ENCODE results near the gene PRKCZ. TPM values are rescaled to one million over a fixed set of nuclear protein-coding genes. Genes with fewer than 3 reads are reported as not detected.

PRKCZ gene
- total and polyA plus RNA-seq, 2 donors (not counting 1 experiment from before 2014, with no cell fraction given) = 1.6 to 2.0 TPM

DNA sequence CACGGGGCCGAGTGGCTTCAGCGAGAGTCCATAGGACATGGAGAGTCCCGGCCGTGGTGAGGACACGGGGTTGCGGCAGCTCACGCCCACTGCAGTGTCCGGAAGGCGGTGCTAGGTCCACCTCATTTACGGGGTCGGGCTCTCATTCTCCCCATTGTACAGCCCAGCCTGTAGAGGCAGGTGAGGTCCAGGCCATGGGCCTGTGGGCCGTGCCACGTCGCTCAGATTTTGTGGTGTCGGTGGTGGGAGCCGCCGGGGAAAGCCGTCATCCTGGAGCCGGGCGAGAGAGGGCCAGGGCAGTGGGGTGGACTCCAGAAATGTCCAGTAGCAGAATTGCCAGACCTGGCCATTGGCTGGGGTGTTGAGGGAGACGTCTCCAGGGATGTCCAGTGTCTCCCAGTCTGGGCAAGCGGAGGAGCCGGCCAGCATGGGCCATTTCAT is 59.4 kb downstream of the PRKCZ start:
- H3K4me3 ChIP-seq (replicated peaks in 1 of 4; ENCODE audit: control extremely low read depth in 1 of 4, insufficient read depth in 1 of 4, low read depth in 3 of 4, low read length in 4 of 4) = no peak overlapping the region
- H3K4me2 ChIP-seq (ENCODE audit: extremely low read depth, insufficient read depth, low read length) = no peak overlapping the region
- no peaks in the 10 kb centered on the region for H3K79me2 ChIP-seq (ENCODE audit: control insufficient read depth, insufficient read depth, low read length)
- H2AFZ ChIP-seq (ENCODE audit: low read length) = no peak overlapping the region
- H3K36me3 ChIP-seq (ENCODE audit: control insufficient read depth, insufficient read depth, low read length) = no peaks in the 10 kb centered on the region
- H3K27ac ChIP-seq (ENCODE audit: insufficient read depth, low read length) = no peak overlapping the region
- H3K9ac ChIP-seq (ENCODE audit: insufficient read depth, low read length) = no peak overlapping the region
- no peaks in the 10 kb centered on the region for H3K4me1 ChIP-seq (ENCODE audit: control insufficient read depth, extremely low read depth, insufficient read depth, low read length)
- H3K27me3 ChIP-seq (ENCODE audit: control insufficient read depth, insufficient read depth, low read length) = no peaks in the 10 kb centered on the region
- H3K9me3 ChIP-seq (ENCODE audit: control insufficient read depth, insufficient read depth, low read depth, low read length) = no peaks in the 10 kb centered on the region
- TF ChIP-seq CTCF (conservative IDR thresholded peaks at IDR 0.05 in 1 of 2, IDR thresholded peaks at IDR 0.05 in 1 of 2; ENCODE audit: low read depth in 1 of 2, low read length in 2 of 2) (no peak), EZH2 (IDR thresholded peaks at IDR 0.05; ENCODE audit: low read length, missing control alignments) (no peak)
- no peak for DNase-seq (ENCODE audit: low read depth in 2 of 2)
- no peaks in the 10 kb centered on the region for H4K20me1 ChIP-seq (ENCODE audit: control insufficient read depth, extremely low read depth, insufficient read depth, low read length)

- TF ChIP-seq CTCF (conservative IDR thresholded peaks at IDR 0.05 in 1 of 2, IDR thresholded peaks at IDR 0.05 in 1 of 2; ENCODE audit: low read depth in 1 of 2, low read length in 2 of 2) (no peak), EZH2 (IDR thresholded peaks at IDR 0.05; ENCODE audit: low read length, missing control alignments) (no peak)
- Histone ChIP-seq H3K27me3 (ENCODE audit: control insufficient read depth, insufficient read depth, low read length) (no peaks in the 10 kb centered on the region), H3K4me2 (ENCODE audit: extremely low read depth, insufficient read depth, low read length) (no peak overlapping the region), H3K4me1 (ENCODE audit: control insufficient read depth, extremely low read depth, insufficient read depth, low read length) (no peaks in the 10 kb centered on the region), H4K20me1 (ENCODE audit: control insufficient read depth, extremely low read depth, insufficient read depth, low read length) (no peaks in the 10 kb centered on the region), H3K36me3 (ENCODE audit: control insufficient read depth, insufficient read depth, low read length) (no peaks in the 10 kb centered on the region), H3K4me3 (replicated peaks in 1 of 4; ENCODE audit: control extremely low read depth in 1 of 4, insufficient read depth in 1 of 4, low read depth in 3 of 4, low read length in 4 of 4) (no peak overlapping the region), H3K9ac (ENCODE audit: insufficient read depth, low read length) (no peak overlapping the region), H3K9me3 (ENCODE audit: control insufficient read depth, insufficient read depth, low read depth, low read length) (no peaks in the 10 kb centered on the region), H3K27ac (ENCODE audit: insufficient read depth, low read length) (no peak overlapping the region), H3K79me2 (ENCODE audit: control insufficient read depth, insufficient read depth, low read length) (no peaks in the 10 kb centered on the region), H2AFZ (ENCODE audit: low read length) (no peak overlapping the region)
- DNase-seq (ENCODE audit: low read depth in 2 of 2) = no peak
These were observed 60.1 kb downstream of the PRKCZ start for GRCh38 chr1:2110191-2110737.

GRCh38 chr1:2110738-2111673 is 60.8 kb downstream of the PRKCZ start:
- no peaks in the 10 kb centered on the region for H4K20me1 ChIP-seq (ENCODE audit: control insufficient read depth, extremely low read depth, insufficient read depth, low read length)
- TF ChIP-seq CTCF (conservative IDR thresholded peaks at IDR 0.05 in 1 of 2, IDR thresholded peaks at IDR 0.05 in 1 of 2; ENCODE audit: low read depth in 1 of 2, low read length in 2 of 2) (no peak), EZH2 (IDR thresholded peaks at IDR 0.05; ENCODE audit: low read length, missing control alignments) (no peak)

More at GRCh38 chr1:2110738-2111673, 60.8 kb downstream of the PRKCZ start:
- no peaks in the 10 kb centered on the region for H3K36me3 ChIP-seq (ENCODE audit: control insufficient read depth, insufficient read depth, low read length)
- H3K4me3 ChIP-seq (replicated peaks in 1 of 4; ENCODE audit: control extremely low read depth in 1 of 4, insufficient read depth in 1 of 4, low read depth in 3 of 4, low read length in 4 of 4) = no peak overlapping the region
- no peaks in the 10 kb centered on the region for H3K79me2 ChIP-seq (ENCODE audit: control insufficient read depth, insufficient read depth, low read length)
- no peaks in the 10 kb centered on the region for H3K4me1 ChIP-seq (ENCODE audit: control insufficient read depth, extremely low read depth, insufficient read depth, low read length)
- H3K9ac ChIP-seq (ENCODE audit: insufficient read depth, low read length) = no peak overlapping the region
- no peak overlapping the region for H3K4me2 ChIP-seq (ENCODE audit: extremely low read depth, insufficient read depth, low read length)
- H3K27me3 ChIP-seq (ENCODE audit: control insufficient read depth, insufficient read depth, low read length) = peaks cover 6% of the 10 kb centered on the region
- DNase-seq (ENCODE audit: low read depth in 2 of 2) = no peak
- no peaks in the 10 kb centered on the region for H3K9me3 ChIP-seq (ENCODE audit: control insufficient read depth, insufficient read depth, low read depth, low read length)
- no peak overlapping the region for H2AFZ ChIP-seq (ENCODE audit: low read length)
- no peak overlapping the region for H3K27ac ChIP-seq (ENCODE audit: insufficient read depth, low read length)
